Naive thymus-derived CD4-positive, alpha-beta T cell (primary cell): ENCODE results near the gene NEK7. TPM values are rescaled to one million over a fixed set of nuclear protein-coding genes. Genes with fewer than 3 reads are reported as not detected.

Experiments used
- ATAC-seq: fragments of 150-1000 bp; cut with Tn5 transposase; 2 replicates; pipeline ENCODE4 v1.10.0; 2021; ENCODE audit warnings: mild to moderate bottlenecking, moderate library complexity
- CTCF ChIA-PET: fragments of 350-600 bp; sonication (Branson Sonifier 250); formaldehyde crosslinking; loops from one replicate; lab custom pipeline; 2021; ENCODE audit warnings: antibody characterized with exemption; lab: Charles Lee
- POLR2A ChIA-PET: fragments of 350-600 bp; sonication (Branson Sonifier 250); formaldehyde crosslinking; loops from one replicate; lab custom pipeline; 2021; ENCODE audit warnings: antibody characterized with exemption, inconsistent platforms; lab: Charles Lee
- DNase-seq, 9 donors: peaks; one replicate each; pipeline versions ENCODE4 v3.0.0 to v3.0.0-alpha.2; 2020 to 2022; ENCODE audit warnings: mixed read lengths in 1 of 9
- H3K27ac ChIP-seq: one replicate; pipeline ENCODE4 v1.7.0; 2013; ENCODE audit warnings: mild to moderate bottlenecking, low read depth, low read length, moderate library complexity
- H3K27me3 ChIP-seq, 2 donors: one replicate each; pipeline ENCODE4 v1.7.0; 2013; ENCODE audit warnings: low read length in 2 of 2, mild to moderate bottlenecking in 2 of 2, moderate library complexity in 2 of 2; ENCODE audit not compliant: control insufficient read depth in 2 of 2, insufficient read depth in 2 of 2
- H3K36me3 ChIP-seq, 3 experiments: 1 replicate in 2 of 3; 2 replicates in 1 of 3; pipeline ENCODE4 v1.7.0; 2013; ENCODE audit warnings: low read length in 3 of 3, mild to moderate bottlenecking in 3 of 3, moderate library complexity in 1 of 3; ENCODE audit not compliant: insufficient read depth in 3 of 3, control insufficient read depth in 2 of 3
- H3K4me1 ChIP-seq, 2 donors: one replicate each; pipeline ENCODE4 v1.7.0; 2013; ENCODE audit warnings: low read length in 2 of 2, mild to moderate bottlenecking in 2 of 2, moderate library complexity in 1 of 2; ENCODE audit not compliant: control insufficient read depth in 2 of 2, insufficient read depth in 2 of 2
- H3K4me3 ChIP-seq: 2 replicates; pipeline ENCODE4 v1.7.0; 2013; ENCODE audit warnings: mild to moderate bottlenecking, low read length
- H3K9me3 ChIP-seq, 3 experiments: 1 replicate in 2 of 3; 2 replicates in 1 of 3; pipeline ENCODE4 v1.7.0; 2013; ENCODE audit warnings: low read length in 3 of 3; ENCODE audit not compliant: control insufficient read depth in 2 of 3
- H3K27ac Mint-ChIP-seq, 9 donors: one replicate each; pipeline ENCODE4 v1.8.0; 2020 to 2022; ENCODE audit warnings: mixed read lengths in 9 of 9, mild to moderate bottlenecking in 8 of 9, moderate library complexity in 5 of 9, inconsistent platforms in 2 of 9
- H3K27me3 Mint-ChIP-seq, 5 donors: one replicate each; pipeline ENCODE4 v1.8.0; 2021 to 2022; ENCODE audit warnings: mixed read lengths in 5 of 5, mild to moderate bottlenecking in 1 of 5
- H3K36me3 Mint-ChIP-seq, 5 donors: one replicate each; pipeline ENCODE4 v1.8.0; 2020 to 2022; ENCODE audit warnings: mixed read lengths in 5 of 5, mild to moderate bottlenecking in 3 of 5, inconsistent platforms in 1 of 5
- H3K4me1 Mint-ChIP-seq, 7 donors: one replicate each; pipeline ENCODE4 v1.8.0; 2020 to 2022; ENCODE audit warnings: mixed read lengths in 7 of 7, mild to moderate bottlenecking in 3 of 7, inconsistent platforms in 1 of 7
- H3K4me3 Mint-ChIP-seq, 10 donors: one replicate each; pipeline ENCODE4 v1.8.0; 2020 to 2022; ENCODE audit warnings: mild to moderate bottlenecking in 10 of 10, mixed read lengths in 10 of 10, moderate library complexity in 6 of 10, inconsistent platforms in 2 of 10
- H3K9me3 Mint-ChIP-seq, 11 donors: one replicate each; pipeline ENCODE4 v1.8.0; 2020 to 2022; ENCODE audit warnings: mixed read lengths in 11 of 11, mild to moderate bottlenecking in 4 of 11, inconsistent platforms in 1 of 11, moderate library complexity in 1 of 11
- intact Hi-C, 2 donors: fragments of 100-400 bp; cut with micrococcal nuclease; formaldehyde crosslinking; loops; one replicate each; pipeline ENCODE4 v1.15.1; 2023
- polyA plus RNA-seq, 2 donors: library from polyadenylated mRNA; unstranded; fragments of 300-500 nt; fragmentation: Illumina TruSeq; gene quantifications; one replicate each; pipeline ENCODE4 v1.2.3, GENCODE V29; 2021
- total RNA-seq, 6 experiments: library from RNA in 5 of 6; stranded (reverse) in 5 of 6; gene quantifications; 1 replicate in 5 of 6; 2 replicates in 1 of 6; pipeline ENCODE4 v1.2.3 and lab custom pipeline; 2021 to 2026

Gene NEK7
- total and polyA plus RNA-seq, 7 experiments from 2014 or later = 25.1 to 68.4 (median 44.5) TPM

DNA sequence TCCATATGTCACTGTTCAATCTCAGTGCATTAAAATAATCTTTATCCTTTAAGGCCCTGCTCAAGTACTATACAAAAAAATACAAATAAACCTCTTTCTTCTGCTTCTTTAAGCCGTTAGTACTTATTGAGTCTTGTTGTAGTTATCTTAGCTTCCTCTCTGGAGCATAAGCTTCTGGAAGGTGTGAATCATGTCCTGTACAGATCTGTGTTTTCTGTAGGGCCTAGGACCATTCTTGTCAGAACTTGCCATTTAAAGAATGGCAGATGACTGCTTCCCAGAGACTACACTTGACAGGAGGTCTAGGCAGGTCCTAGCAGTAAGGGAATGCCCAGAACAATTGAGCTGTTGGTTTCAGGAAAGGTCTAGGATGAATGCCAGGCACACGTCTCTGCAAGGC lies 12.9 kb downstream of the NEK7 start:
- peaks cover 0 to 11% (median 0%) of the 10 kb centered on the region in 5 donors for H3K36me3 Mint-ChIP-seq
- H3K9me3 ChIP-seq = no peaks in the 10 kb centered on the region
- intact Hi-C loops = loop anchor here in 1 of 2 donors (10.0 kb wide), 1 partner anchor 765 kb away; no protein-coding TSS in a partner anchor
- peak overlapping the region; percentile 46 for H3K27ac ChIP-seq
- peaks cover 88 to 89% of the 10 kb centered on the region in 2 donors for H3K4me1 ChIP-seq
- no peaks in the 10 kb centered on the region for H3K27me3 ChIP-seq
- peak overlapping the region; percentile 52 to 98 (median 89) for H3K27ac Mint-ChIP-seq
- no peak for DNase-seq
- ATAC-seq = no peak
- H3K4me1 Mint-ChIP-seq = peaks cover 62 to 95% (median 90%) of the 10 kb centered on the region in 7 donors
- peak overlapping the region in 9 of 10 donors; percentile 29 to 84 (median 52) for H3K4me3 Mint-ChIP-seq
- peaks cover 0 to 5% (median 0%) of the 10 kb centered on the region in 11 donors for H3K9me3 Mint-ChIP-seq
- CTCF ChIA-PET = no interaction called here
- no peak overlapping the region for H3K4me3 ChIP-seq
- no peaks in the 10 kb centered on the region for H3K36me3 ChIP-seq
- H3K27me3 Mint-ChIP-seq = no peaks in the 10 kb centered on the region
- POLR2A ChIA-PET = interaction anchor here (0.5 to 14.5 kb wide), 4 partner anchors 12 to 269 kb away, joined by 3 to 150 read pairs (median 4); partner anchors contain the start of gene NEK7

DNA sequence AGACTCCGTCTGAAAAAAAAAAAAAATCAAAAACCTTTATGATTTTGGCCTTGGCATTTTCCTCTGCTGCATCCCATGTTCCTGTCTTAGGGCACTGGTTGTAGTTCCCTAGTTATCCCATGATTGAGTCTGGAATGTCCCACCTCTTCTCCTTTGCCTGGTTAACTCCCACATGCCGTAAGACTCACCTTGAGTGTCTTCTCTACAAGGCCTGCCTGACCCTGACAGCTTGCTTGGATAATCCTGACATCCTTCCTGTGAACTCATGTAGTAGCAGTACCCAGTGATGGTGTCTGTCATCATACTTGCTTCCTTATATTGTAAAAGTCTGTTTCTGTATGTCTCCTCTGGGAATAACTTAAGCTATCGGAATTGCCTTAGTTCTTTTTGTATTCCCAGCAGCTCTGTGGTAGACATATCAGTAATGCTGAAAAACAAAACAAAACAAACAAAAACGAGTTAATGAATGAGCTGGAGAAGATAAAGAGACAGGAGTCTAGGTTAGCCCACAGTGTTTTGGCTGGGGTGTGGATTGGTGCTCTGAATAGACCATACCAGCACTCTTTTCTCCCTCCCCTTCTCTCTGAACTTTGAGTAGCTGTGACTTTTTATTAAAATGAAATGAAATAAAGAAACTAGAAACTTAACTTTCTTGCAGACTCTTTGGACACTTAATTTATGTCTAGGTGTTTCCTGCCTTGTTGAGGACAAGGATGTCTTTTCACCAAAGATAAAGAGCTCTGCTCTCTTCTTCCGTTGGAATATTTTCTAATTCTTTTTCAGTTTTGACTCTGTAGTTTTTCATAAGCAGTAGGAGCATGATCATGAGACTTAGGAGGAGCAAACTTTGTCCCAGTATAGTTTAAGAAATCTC lies 15.1 kb downstream of the NEK7 start:
- H3K4me1 ChIP-seq = peaks cover 87% of the 10 kb centered on the region in 2 donors

DNA sequence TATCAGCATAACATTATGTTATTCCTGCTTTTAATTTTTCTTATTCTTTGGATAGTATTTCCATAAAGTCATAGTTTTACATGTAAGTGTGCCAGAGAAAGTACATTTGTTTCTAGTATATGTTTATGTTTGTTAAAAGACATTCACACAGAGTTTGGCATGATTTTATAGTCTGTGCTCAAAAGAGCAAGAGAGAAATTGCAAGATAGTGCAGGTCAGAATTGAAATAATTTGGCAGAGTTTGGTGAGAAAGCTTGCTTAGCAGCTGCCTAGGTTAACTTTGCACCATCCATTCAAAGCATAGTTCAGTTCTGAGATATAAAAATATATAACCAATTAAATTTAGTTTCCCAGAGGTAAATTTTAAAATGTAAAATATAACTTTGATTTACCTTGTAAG lies 17.0 kb downstream of the NEK7 start:
- Mint-ChIP-seq H3K4me3 (peak overlapping the region in 7 of 10 donors; percentile 22 to 74 (median 45)), H3K36me3 (peaks cover 0 to 15% (median 0%) of the 10 kb centered on the region in 5 donors), H3K27ac (peak overlapping the region in 8 of 9 donors; percentile 38 to 93 (median 90)), H3K9me3 (peaks cover 0 to 5% (median 0%) of the 10 kb centered on the region in 11 donors), H3K27me3 (no peaks in the 10 kb centered on the region), H3K4me1 (peaks cover 64 to 92% (median 84%) of the 10 kb centered on the region in 7 donors)
- ChIA-PET CTCF (interaction anchor here (2.3 kb wide), 1 partner anchor 18 kb away, joined by 12 read pairs; no protein-coding TSS in a partner anchor), POLR2A (interaction anchor here (0.5 to 14.5 kb wide), 4 partner anchors 9 to 512 kb away, joined by 3 to 150 read pairs (median 16); partner anchors contain the start of gene NEK7)
- H3K9me3 ChIP-seq = no peaks in the 10 kb centered on the region
- intact Hi-C loops = loop anchor here (2.0 kb wide), 2 partner anchors 15 kb away; no protein-coding TSS in a partner anchor
- H3K36me3 ChIP-seq = no peaks in the 10 kb centered on the region
- DNase-seq = no peak
- H3K4me3 ChIP-seq = no peak overlapping the region
- no peak for ATAC-seq
- peaks cover 82 to 83% of the 10 kb centered on the region in 2 donors for H3K4me1 ChIP-seq
- peak overlapping the region; percentile 59 for H3K27ac ChIP-seq
- H3K27me3 ChIP-seq = no peaks in the 10 kb centered on the region

More for the DNA sequence above, 15.1 kb downstream of the NEK7 start:
- Histone ChIP-seq H3K9me3 (no peaks in the 10 kb centered on the region), H3K4me3 (no peak overlapping the region), H3K27ac (peak overlapping the region; percentile 27), H3K27me3 (no peaks in the 10 kb centered on the region), H3K36me3 (no peaks in the 10 kb centered on the region)
- Mint-ChIP-seq H3K36me3 (peaks cover 0 to 13% (median 0%) of the 10 kb centered on the region in 5 donors), H3K27me3 (no peaks in the 10 kb centered on the region), H3K27ac (peak overlapping the region in 8 of 9 donors; percentile 23 to 96 (median 82)), H3K9me3 (peaks cover 0 to 5% (median 0%) of the 10 kb centered on the region in 11 donors), H3K4me3 (peak overlapping the region; percentile 25 to 74 (median 57)), H3K4me1 (peaks cover 68 to 92% (median 84%) of the 10 kb centered on the region in 7 donors)
- DNase-seq = no peak
- CTCF ChIA-PET = interaction anchor here (0.6 to 2.3 kb wide), 3 partner anchors 16 to 510 kb away, joined by 3 to 12 read pairs (median 4); no protein-coding TSS in a partner anchor
- ATAC-seq = no peak
- intact Hi-C loops = loop anchor here in 1 of 2 donors (2.0 kb wide), 1 partner anchor 13 kb away; no protein-coding TSS in a partner anchor
- POLR2A ChIA-PET = interaction anchor here (0.6 to 14.5 kb wide), 6 partner anchors 10 to 504 kb away, joined by 3 to 150 read pairs (median 3); partner anchors contain the start of gene NEK7

DNA sequence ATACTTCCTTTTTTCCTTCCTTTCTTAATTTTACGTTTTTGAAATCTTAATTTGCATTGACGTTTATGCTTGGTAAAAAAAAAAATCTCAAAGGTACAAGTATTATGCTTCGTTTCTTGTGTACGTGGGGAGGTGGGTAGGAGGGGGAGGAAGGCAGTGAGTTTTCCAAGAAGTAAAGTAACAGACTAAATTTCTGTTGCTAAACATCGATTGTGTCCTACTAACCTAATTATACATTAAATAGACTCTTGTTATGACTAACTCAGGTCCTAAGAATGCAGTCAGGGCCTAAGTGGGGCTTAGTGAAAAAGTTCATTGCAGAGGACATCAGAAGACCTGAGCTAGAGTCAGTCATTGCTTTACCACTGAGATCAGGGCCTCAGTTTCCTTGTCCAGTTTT lies 17.5 kb downstream of the NEK7 start:
- peak in 7 of 9 donors; percentile 22 to 42 (median 26) for DNase-seq
- ChIA-PET CTCF (no interaction called here), POLR2A (interaction anchor here (0.6 to 14.5 kb wide), 3 partner anchors 9 to 77 kb away, joined by 3 to 150 read pairs (median 29); partner anchors contain the start of gene NEK7)
- Histone ChIP-seq H3K4me1 (peaks cover 80 to 83% of the 10 kb centered on the region in 2 donors), H3K4me3 (peak overlapping the region; percentile 16), H3K27ac (peak overlapping the region; percentile 59), H3K9me3 (no peaks in the 10 kb centered on the region), H3K27me3 (no peaks in the 10 kb centered on the region), H3K36me3 (no peaks in the 10 kb centered on the region)
- peaks cover 0 to 15% (median 0%) of the 10 kb centered on the region in 5 donors for H3K36me3 Mint-ChIP-seq
- peak overlapping the region; percentile 65 to 94 (median 92) for H3K27ac Mint-ChIP-seq
- H3K9me3 Mint-ChIP-seq = peaks cover 0 to 5% (median 0%) of the 10 kb centered on the region in 11 donors
- peak; percentile 64 for ATAC-seq
- H3K27me3 Mint-ChIP-seq = no peaks in the 10 kb centered on the region
- peak overlapping the region; percentile 29 to 78 (median 62) for H3K4me3 Mint-ChIP-seq
- H3K4me1 Mint-ChIP-seq = peaks cover 65 to 91% (median 84%) of the 10 kb centered on the region in 7 donors
- intact Hi-C loops = loop anchor here in 1 of 2 donors (2.0 kb wide), 1 partner anchor 15 kb away; no protein-coding TSS in a partner anchor

DNA sequence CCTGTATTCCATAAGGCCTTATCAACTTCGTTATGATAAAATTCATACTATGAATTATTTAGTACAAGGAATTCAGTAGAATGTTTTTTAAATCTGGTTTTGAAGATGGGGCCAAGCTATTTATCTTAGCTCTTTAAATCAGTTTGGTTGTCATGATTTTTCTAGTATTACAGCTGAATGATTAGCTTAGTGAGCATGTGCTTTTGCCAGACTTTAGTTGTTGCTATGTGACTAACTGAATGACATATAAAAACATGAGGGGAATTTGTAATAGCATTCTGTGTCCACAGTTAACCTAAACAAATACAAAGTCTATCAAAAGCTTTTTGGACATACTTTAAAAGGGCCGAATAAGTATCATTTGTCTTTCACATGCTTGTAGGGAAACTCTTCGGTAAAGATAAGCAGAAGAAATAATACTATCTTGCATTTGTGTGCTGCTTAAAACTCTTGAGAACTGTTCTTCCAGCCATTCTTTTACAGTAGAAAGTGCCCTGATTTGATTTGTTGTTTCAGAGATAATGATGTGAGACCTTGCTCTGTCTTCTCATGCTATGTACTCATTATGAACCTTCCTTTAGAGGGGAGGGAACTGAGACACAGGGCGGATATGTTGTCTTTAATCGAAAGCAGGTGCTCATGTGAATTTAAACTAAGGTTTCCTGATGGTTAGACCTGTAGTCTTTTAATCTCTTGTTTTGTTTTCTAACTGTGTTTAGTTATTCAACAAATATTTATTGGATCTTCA lies 18.8 kb downstream of the NEK7 start:
- Mint-ChIP-seq H3K27ac (peak overlapping the region; percentile 19 to 97 (median 93)), H3K4me1 (peaks cover 64 to 91% (median 84%) of the 10 kb centered on the region in 7 donors), H3K9me3 (no peaks in the 10 kb centered on the region), H3K27me3 (no peaks in the 10 kb centered on the region), H3K36me3 (peaks cover 0 to 8% (median 0%) of the 10 kb centered on the region in 5 donors), H3K4me3 (peak overlapping the region; percentile 32 to 85 (median 67))
- H3K4me3 ChIP-seq = peak overlapping the region; percentile 8
- H3K36me3 ChIP-seq = no peaks in the 10 kb centered on the region
- ChIA-PET CTCF (interaction anchor here (1.7 kb wide), 1 partner anchor 19 kb away, joined by 7 read pairs; the partner anchor contains the start of gene NEK7), POLR2A (interaction anchor here (5.2 to 14.5 kb wide), 2 partner anchors 11 to 18 kb away, joined by 29 to 150 read pairs; partner anchors contain the start of gene NEK7)
- peaks cover 80 to 83% of the 10 kb centered on the region in 2 donors for H3K4me1 ChIP-seq
- peak in 7 of 9 donors; percentile 29 to 63 (median 51) for DNase-seq
- H3K27me3 ChIP-seq = no peaks in the 10 kb centered on the region
- H3K9me3 ChIP-seq = no peaks in the 10 kb centered on the region
- H3K27ac ChIP-seq = peak overlapping the region; percentile 59
- peak; percentile 80 for ATAC-seq
- intact Hi-C loops = loop anchor here (1.0 to 5.0 kb wide), 5 partner anchors 8 to 268 kb away; no protein-coding TSS in a partner anchor
